HG02885 (cell line): ENCODE measurements around the gene DTNB.

ENCODE experiments used
- ATAC-seq: cut with Tn5 transposase; IDR thresholded peaks from one replicate; pipeline ENCODE4 v1.9.1; 2021; ENCODE audit warnings: mild to moderate bottlenecking; ENCODE audit not compliant: unreplicated experiment, poor library complexity

Gene DTNB

GRCh38 chr2:25403120-25403760, 270.1 kb downstream of the DTNB start:
- ATAC-seq: peak; percentile 52

- ATAC-seq: peak; percentile 60
Measured at GRCh38 chr2:25402477-25402876, 270.9 kb downstream of the DTNB start.

- no peak for ATAC-seq
Measured at GRCh38 chr2:25401307-25402026, 271.9 kb downstream of the DTNB start.

GRCh38 chr2:25400576-25401216, 272.7 kb downstream of the DTNB start:
- no peak for ATAC-seq

GRCh38 chr2:25400169-25400568, 273.2 kb downstream of the DTNB start:
- ATAC-seq: no peak

- no peak for ATAC-seq
Measured at GRCh38 chr2:25398534-25398933, 274.8 kb downstream of the DTNB start.

GRCh38 chr2:25397777-25398176, 275.6 kb downstream of the DTNB start:
- no peak for ATAC-seq

- ATAC-seq: no peak
Measured at GRCh38 chr2:25389161-25389560, 284.2 kb downstream of the DTNB start.

GRCh38 chr2:25388491-25388890, 284.9 kb downstream of the DTNB start:
- ATAC-seq: no peak

- no peak for ATAC-seq
Measured at GRCh38 chr2:25387876-25388449, 285.4 kb downstream of the DTNB start.

- no peak for ATAC-seq
Measured at GRCh38 chr2:25386971-25387875, 286.2 kb downstream of the DTNB start.

GRCh38 chr2:25385910-25386309, 287.5 kb downstream of the DTNB start:
- no peak for ATAC-seq

- no peak for ATAC-seq
Measured at GRCh38 chr2:25383806-25384205, 289.6 kb downstream of the DTNB start.

- no peak for ATAC-seq
Measured at GRCh38 chr2:25381502-25381901, 291.9 kb downstream of the DTNB start.

GRCh38 chr2:25380586-25381375, 292.6 kb downstream of the DTNB start:
- ATAC-seq: no peak

- peak; percentile 46 for ATAC-seq
Measured at GRCh38 chr2:25380023-25380422, 293.4 kb downstream of the DTNB start.

GRCh38 chr2:25379535-25379934, 293.8 kb downstream of the DTNB start:
- peak; percentile 1 for ATAC-seq

- no peak for ATAC-seq
Measured at GRCh38 chr2:25378731-25379490, 294.5 kb downstream of the DTNB start.
